ENCODE results near the gene RALGPS2. TPM values are rescaled to one million over a fixed set of nuclear protein-coding genes. Genes with fewer than 3 reads are reported as not detected.

RALGPS2 gene
- total and polyA plus RNA-seq, 12 donors, result 2.5 to 36.7 (median 12.9) TPM

DNA sequence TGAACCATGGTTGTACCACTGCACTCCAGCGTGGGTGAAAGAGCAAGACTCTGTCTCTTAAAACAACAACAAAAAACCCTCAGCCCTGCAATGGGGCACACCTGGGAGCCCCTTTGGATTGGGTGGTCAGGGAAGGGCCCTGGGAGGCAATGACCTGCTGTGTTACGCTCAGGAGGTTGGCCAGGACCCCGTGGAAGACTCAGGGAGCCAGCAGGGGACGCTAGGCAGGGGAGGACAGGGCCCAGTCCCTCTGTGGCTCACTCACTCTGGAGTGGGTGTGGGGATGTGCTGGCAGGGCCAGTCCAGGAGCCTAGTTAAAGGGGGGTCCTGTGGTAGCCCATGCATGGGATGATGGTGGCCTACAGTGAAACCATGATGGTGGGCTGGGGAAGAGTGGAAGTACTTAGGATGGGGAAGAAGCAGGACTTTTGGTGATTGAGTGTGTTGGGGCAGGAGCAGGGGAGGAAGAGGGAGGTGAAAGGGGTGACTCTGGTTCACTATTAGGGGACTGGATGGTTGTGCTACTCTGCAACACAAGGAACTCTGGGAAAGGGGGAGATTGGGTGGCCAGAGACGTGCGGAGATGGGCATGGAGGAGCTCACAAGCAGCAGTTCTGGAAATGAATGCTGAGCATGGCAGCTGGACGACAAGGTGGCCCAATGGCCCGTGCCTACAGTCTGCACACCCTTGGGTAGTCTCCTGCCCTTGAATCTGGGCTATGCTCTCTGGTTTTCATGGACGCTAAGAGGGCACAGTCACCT, 244.4 kb downstream of the RALGPS2 start:
- DNase-seq, result no peak
- Histone ChIP-seq H3K4me1 (replicated peaks in 1 of 2) (no peaks in the 10 kb centered on the region), H3K4me3 (no peak overlapping the region), H3K9me3 (replicated peaks in 1 of 3) (no peaks in the 10 kb centered on the region), H3K27me3 (no peaks in the 10 kb centered on the region), H3K36me3 (replicated peaks in 1 of 2) (no peaks in the 10 kb centered on the region), H3K27ac (no peak overlapping the region)
- intact Hi-C loops (cut with DNase I), result loop anchor here in 1 of 2 donors (10.0 kb wide), 1 partner anchor 655 kb away; no protein-coding TSS in a partner anchor
- WGBS, 4 donors, result 89 to 95% (median 94%) methylated on average over 6 to 9 of the region's 9 CpGs
- no peak for TF ChIP-seq POLR2A (IDR thresholded peaks at IDR 0.05)
- TF ChIP-seq, protein P1, sequence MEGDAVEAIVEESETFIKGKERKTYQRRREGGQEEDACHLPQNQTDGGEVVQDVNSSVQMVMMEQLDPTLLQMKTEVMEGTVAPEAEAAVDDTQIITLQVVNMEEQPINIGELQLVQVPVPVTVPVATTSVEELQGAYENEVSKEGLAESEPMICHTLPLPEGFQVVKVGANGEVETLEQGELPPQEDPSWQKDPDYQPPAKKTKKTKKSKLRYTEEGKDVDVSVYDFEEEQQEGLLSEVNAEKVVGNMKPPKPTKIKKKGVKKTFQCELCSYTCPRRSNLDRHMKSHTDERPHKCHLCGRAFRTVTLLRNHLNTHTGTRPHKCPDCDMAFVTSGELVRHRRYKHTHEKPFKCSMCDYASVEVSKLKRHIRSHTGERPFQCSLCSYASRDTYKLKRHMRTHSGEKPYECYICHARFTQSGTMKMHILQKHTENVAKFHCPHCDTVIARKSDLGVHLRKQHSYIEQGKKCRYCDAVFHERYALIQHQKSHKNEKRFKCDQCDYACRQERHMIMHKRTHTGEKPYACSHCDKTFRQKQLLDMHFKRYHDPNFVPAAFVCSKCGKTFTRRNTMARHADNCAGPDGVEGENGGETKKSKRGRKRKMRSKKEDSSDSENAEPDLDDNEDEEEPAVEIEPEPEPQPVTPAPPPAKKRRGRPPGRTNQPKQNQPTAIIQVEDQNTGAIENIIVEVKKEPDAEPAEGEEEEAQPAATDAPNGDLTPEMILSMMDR (IDR thresholded peaks at IDR 0.05), result no peak

DNA sequence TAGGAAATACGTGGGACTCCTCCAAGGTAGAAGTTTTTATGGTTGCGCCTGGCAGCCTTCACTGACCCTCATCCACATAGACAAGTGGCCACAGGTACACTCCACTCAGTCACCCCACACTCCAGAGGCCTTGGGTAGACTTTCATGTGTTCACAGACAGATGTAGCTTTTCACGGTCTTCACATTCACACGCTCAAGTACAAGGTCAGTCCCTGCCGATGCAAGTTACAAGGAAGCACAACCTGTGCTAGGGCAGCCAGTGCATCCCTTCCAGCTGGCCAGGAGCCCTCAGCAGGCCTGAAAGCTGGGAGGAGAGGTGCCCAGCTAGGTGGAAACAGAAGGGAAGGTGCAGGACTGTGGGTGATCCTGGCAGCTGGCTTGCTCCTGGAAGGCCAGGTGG, 245.1 kb downstream of the RALGPS2 start:
- WGBS, 4 donors, result 64 to 91% (median 76%) methylated on average over 1 to 5 of the region's 5 CpGs
- Histone ChIP-seq H3K9me3 (replicated peaks in 1 of 3) (no peaks in the 10 kb centered on the region), H3K4me1 (replicated peaks in 1 of 2) (no peaks in the 10 kb centered on the region), H3K27ac (no peak overlapping the region), H3K4me3 (no peak overlapping the region), H3K36me3 (replicated peaks in 1 of 2) (no peaks in the 10 kb centered on the region), H3K27me3 (no peaks in the 10 kb centered on the region)
- intact Hi-C loops (cut with DNase I), result no loop called here
- TF ChIP-seq, protein P1 (IDR thresholded peaks at IDR 0.05), result no peak
- no peak for TF ChIP-seq POLR2A (IDR thresholded peaks at IDR 0.05)
- no peak for DNase-seq

Small RNA genes lying within 50 kb of the gene (microRNA-seq; reads per million reads assigned to microRNA genes)
- 0 to 0.45 (median 0) reads per million in 3 donors for gene MIR4424

Small RNA genes lying within 50 kb of the gene (small RNA-seq; reads per million reads assigned to genes)
- gene MIR4424 (0 to 0.12 reads per million in 2 donors), gene RF00092 (0 reads per million in 2 donors)

Other genes with a start within 250 kb of the RALGPS2 start
- gene CLEC20A, start 228.3 kb upstream of the RALGPS2 start, total RNA-seq, result not detected
- not detected for gene CLEC20A, start 228.3 kb upstream of the RALGPS2 start, polyA plus RNA-seq
- not detected for gene TEX35, start 212.1 kb upstream of the RALGPS2 start, total RNA-seq
- not detected for gene TEX35, start 212.1 kb upstream of the RALGPS2 start, polyA plus RNA-seq
- gene ANGPTL1, start 145.8 kb downstream of the RALGPS2 start, total RNA-seq, result 100 to 1,000 TPM in 1 of 9 donors, 10 to 100 TPM in 8; 15.1 to 106 (median 68.5) TPM
- 10 to 100 TPM in 2 of 3 donors, 1 to 10 TPM in 1; 8.3 to 81.1 (median 21.4) TPM for gene ANGPTL1, start 145.8 kb downstream of the RALGPS2 start, polyA plus RNA-seq

Data from adrenal gland (tissue), 12 donors.